OCI-LY1 (cell line): ENCODE data around the gene SAMMSON.

Experiments used
- EZH2 ChIP-seq: fragments of 200-600 bp; sonication (generic), shearing (Covaris generic); IDR thresholded peaks from 2 replicates; pipeline ENCODE4 v1.8.0; 2017; ENCODE audit warnings: borderline replicate concordance, mixed run types, mild to moderate bottlenecking, antibody characterized with exemption, low read length, moderate library complexity, mixed read lengths
- TF ChIP-seq, protein P1 (sequence below): fragments of 200-600 bp; sonication (generic), shearing (Covaris generic); IDR thresholded peaks from 2 replicates; pipeline ENCODE4 v1.5.1; 2017; ENCODE audit warnings: mild to moderate bottlenecking, antibody characterized with exemption, low read length, moderate library complexity, mixed read lengths

DNA sequence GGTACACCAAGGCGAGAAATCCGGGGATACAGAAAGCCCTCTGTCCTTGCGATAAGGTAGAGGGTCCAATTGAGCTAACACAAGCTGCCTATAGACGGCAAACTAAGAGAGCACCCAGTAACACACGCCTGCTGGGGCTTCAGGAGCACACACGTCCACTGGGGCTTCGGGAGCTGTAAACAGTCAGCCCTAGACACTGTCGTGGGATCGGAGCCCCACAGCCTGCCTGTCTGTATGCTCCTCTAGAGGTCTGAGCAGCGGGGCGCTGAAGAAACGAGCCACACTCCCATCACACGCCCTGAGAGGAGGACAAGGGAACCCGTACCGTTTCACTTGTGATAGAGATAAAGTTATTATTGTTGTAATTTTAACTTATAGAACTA is 486 bp downstream of the SAMMSON start:
- TF ChIP-seq, protein P1, sequence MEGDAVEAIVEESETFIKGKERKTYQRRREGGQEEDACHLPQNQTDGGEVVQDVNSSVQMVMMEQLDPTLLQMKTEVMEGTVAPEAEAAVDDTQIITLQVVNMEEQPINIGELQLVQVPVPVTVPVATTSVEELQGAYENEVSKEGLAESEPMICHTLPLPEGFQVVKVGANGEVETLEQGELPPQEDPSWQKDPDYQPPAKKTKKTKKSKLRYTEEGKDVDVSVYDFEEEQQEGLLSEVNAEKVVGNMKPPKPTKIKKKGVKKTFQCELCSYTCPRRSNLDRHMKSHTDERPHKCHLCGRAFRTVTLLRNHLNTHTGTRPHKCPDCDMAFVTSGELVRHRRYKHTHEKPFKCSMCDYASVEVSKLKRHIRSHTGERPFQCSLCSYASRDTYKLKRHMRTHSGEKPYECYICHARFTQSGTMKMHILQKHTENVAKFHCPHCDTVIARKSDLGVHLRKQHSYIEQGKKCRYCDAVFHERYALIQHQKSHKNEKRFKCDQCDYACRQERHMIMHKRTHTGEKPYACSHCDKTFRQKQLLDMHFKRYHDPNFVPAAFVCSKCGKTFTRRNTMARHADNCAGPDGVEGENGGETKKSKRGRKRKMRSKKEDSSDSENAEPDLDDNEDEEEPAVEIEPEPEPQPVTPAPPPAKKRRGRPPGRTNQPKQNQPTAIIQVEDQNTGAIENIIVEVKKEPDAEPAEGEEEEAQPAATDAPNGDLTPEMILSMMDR, result no peak
- TF ChIP-seq EZH2, result no peak
